Skeletal muscle tissue (tissue), 5 donors: ENCODE data around the gene POMGNT1. TPM values are rescaled to one million over a fixed set of nuclear protein-coding genes. Genes with fewer than 3 reads are reported as not detected.
A peak's percentile ranks its signal among the peaks of the same experiment; 100 is the strongest.

Source experiments
- H3K27ac ChIP-seq: one replicate; pipeline ENCODE4 v1.7.0; 2013; ENCODE audit warnings: mild to moderate bottlenecking, low read depth, low read length, inconsistent platforms
- H3K27me3 ChIP-seq, 3 donors: one replicate each; pipeline ENCODE4 v1.7.0; 2013; ENCODE audit warnings: low read length in 3 of 3; ENCODE audit not compliant: control insufficient read depth in 3 of 3, insufficient read depth in 3 of 3
- H3K36me3 ChIP-seq, 3 donors: one replicate each; pipeline ENCODE4 v1.7.0; 2013; ENCODE audit warnings: low read length in 3 of 3; ENCODE audit not compliant: control insufficient read depth in 3 of 3, insufficient read depth in 3 of 3
- H3K4me1 ChIP-seq, 3 donors: one replicate each; pipeline ENCODE4 v1.7.0; 2013; ENCODE audit warnings: low read length in 3 of 3, mild to moderate bottlenecking in 3 of 3; ENCODE audit not compliant: control insufficient read depth in 3 of 3, insufficient read depth in 3 of 3
- H3K4me3 ChIP-seq, 3 donors: one replicate each; pipeline ENCODE4 v1.7.0; 2013; ENCODE audit warnings: low read length in 3 of 3
- H3K9ac ChIP-seq, 3 donors: one replicate each; pipeline ENCODE4 v1.7.0; 2013; ENCODE audit warnings: low read length in 3 of 3, mild to moderate bottlenecking in 3 of 3, moderate library complexity in 2 of 3, low read depth in 1 of 3
- H3K9me3 ChIP-seq, 3 donors: one replicate each; pipeline ENCODE4 v1.7.0; 2013; ENCODE audit warnings: low read length in 3 of 3; ENCODE audit not compliant: control insufficient read depth in 3 of 3
- small RNA-seq: library from RNA; depleted of rRNA; stranded (forward); fragments of <200 nt; gene quantifications from one replicate; pipeline ENCODE3, GENCODE V24; 2014
- total RNA-seq: library from RNA; depleted of rRNA; stranded (reverse); fragments of >200 nt; gene quantifications from one replicate; pipeline ENCODE4 v1.2.3, GENCODE V29; 2014
- donor health status: Osteomylitis.

POMGNT1 gene
- total RNA-seq, 1 donor from 2014 or later = 23.5 TPM

- no peaks in the 10 kb centered on the region for H3K4me1 ChIP-seq
- no peaks in the 10 kb centered on the region for H3K36me3 ChIP-seq
- no peaks in the 10 kb centered on the region for H3K27me3 ChIP-seq
- no peak overlapping the region for H3K9ac ChIP-seq
- no peaks in the 10 kb centered on the region for H3K9me3 ChIP-seq
- no peak overlapping the region for H3K27ac ChIP-seq
- no peak overlapping the region for H3K4me3 ChIP-seq
Measured at GRCh38 chr1:46159516-46159915, 38.7 kb downstream of the POMGNT1 start.

- Histone ChIP-seq H3K36me3 (no peaks in the 10 kb centered on the region), H3K27me3 (no peaks in the 10 kb centered on the region), H3K4me1 (no peaks in the 10 kb centered on the region), H3K9me3 (no peaks in the 10 kb centered on the region), H3K9ac (no peak overlapping the region), H3K27ac (no peak overlapping the region), H3K4me3 (no peak overlapping the region)
Measured at GRCh38 chr1:46158312-46159281, 39.6 kb downstream of the POMGNT1 start.

- H3K9me3 ChIP-seq = no peaks in the 10 kb centered on the region
- no peak overlapping the region for H3K27ac ChIP-seq
- H3K4me1 ChIP-seq = no peaks in the 10 kb centered on the region
- no peak overlapping the region for H3K4me3 ChIP-seq
- H3K9ac ChIP-seq = no peak overlapping the region
- no peaks in the 10 kb centered on the region for H3K36me3 ChIP-seq
- H3K27me3 ChIP-seq = no peaks in the 10 kb centered on the region
Measured at GRCh38 chr1:46157916-46158311, 40.3 kb downstream of the POMGNT1 start.

GRCh38 chr1:46153732-46154131 lies 44.5 kb downstream of the POMGNT1 start:
- no peaks in the 10 kb centered on the region for H3K4me1 ChIP-seq
- H3K9me3 ChIP-seq = no peaks in the 10 kb centered on the region
- H3K27ac ChIP-seq = no peak overlapping the region
- no peaks in the 10 kb centered on the region for H3K36me3 ChIP-seq
- H3K4me3 ChIP-seq = no peak overlapping the region
- no peak overlapping the region for H3K9ac ChIP-seq
- H3K27me3 ChIP-seq = no peaks in the 10 kb centered on the region

GRCh38 chr1:46153228-46153627 lies 45.0 kb downstream of the POMGNT1 start:
- no peak overlapping the region for H3K9ac ChIP-seq
- H3K4me1 ChIP-seq = no peaks in the 10 kb centered on the region
- H3K27ac ChIP-seq = no peak overlapping the region
- no peaks in the 10 kb centered on the region for H3K36me3 ChIP-seq
- H3K9me3 ChIP-seq = no peaks in the 10 kb centered on the region
- H3K4me3 ChIP-seq = no peak overlapping the region
- no peaks in the 10 kb centered on the region for H3K27me3 ChIP-seq

GRCh38 chr1:46152016-46152415 lies 46.2 kb downstream of the POMGNT1 start:
- Histone ChIP-seq H3K27me3 (no peaks in the 10 kb centered on the region), H3K9me3 (no peaks in the 10 kb centered on the region), H3K4me3 (no peak overlapping the region), H3K27ac (no peak overlapping the region), H3K36me3 (no peaks in the 10 kb centered on the region), H3K9ac (no peak overlapping the region), H3K4me1 (no peaks in the 10 kb centered on the region)

- Histone ChIP-seq H3K27me3 (no peaks in the 10 kb centered on the region), H3K9ac (no peak overlapping the region), H3K9me3 (no peaks in the 10 kb centered on the region), H3K4me3 (no peak overlapping the region), H3K4me1 (no peaks in the 10 kb centered on the region), H3K27ac (peak overlapping the region; percentile 65), H3K36me3 (no peaks in the 10 kb centered on the region)
Measured at GRCh38 chr1:46150085-46150484, 48.1 kb downstream of the POMGNT1 start.

- no peak overlapping the region for H3K27ac ChIP-seq
- no peaks in the 10 kb centered on the region for H3K36me3 ChIP-seq
- no peaks in the 10 kb centered on the region for H3K9me3 ChIP-seq
- H3K4me1 ChIP-seq = no peaks in the 10 kb centered on the region
- no peak overlapping the region for H3K4me3 ChIP-seq
- no peak overlapping the region for H3K9ac ChIP-seq
- no peaks in the 10 kb centered on the region for H3K27me3 ChIP-seq
Measured at GRCh38 chr1:46148318-46148717, 49.9 kb downstream of the POMGNT1 start.

Small RNA genes lying within 50 kb of the gene (small RNA-seq; reads per million reads assigned to genes)
- gene AL672043.1 = not detected

Other genes with a start within 250 kb of the POMGNT1 start
- gene PIK3R3, start 65.8 kb downstream of the POMGNT1 start, total RNA-seq = 13.0 TPM
- not detected for gene TSPAN1, start 23.3 kb downstream of the POMGNT1 start, total RNA-seq
- not detected for gene P3R3URF, start 21.9 kb downstream of the POMGNT1 start, total RNA-seq
- 1.6 TPM for gene LURAP1, start 4.9 kb upstream of the POMGNT1 start, total RNA-seq
- 3.1 TPM for gene RAD54L, start 49.3 kb upstream of the POMGNT1 start, total RNA-seq
- gene LRRC41, start 105.2 kb upstream of the POMGNT1 start, total RNA-seq = 55.8 TPM
- gene UQCRH, start 105.3 kb upstream of the POMGNT1 start, total RNA-seq = 480 TPM
- 11.5 TPM for gene NSUN4, start 142.4 kb upstream of the POMGNT1 start, total RNA-seq
- 13.6 TPM for gene FAAH, start 195.9 kb upstream of the POMGNT1 start, total RNA-seq